Muscle layer of colon (tissue), 2 donors: ENCODE measurements around the gene CCDC188.

ENCODE experiments used
- H3K27ac ChIP-seq: one replicate; pipeline ENCODE4 v1.7.0; 2013; ENCODE audit warnings: low read depth, mild to moderate bottlenecking, low read length, moderate library complexity
- H3K27me3 ChIP-seq, 2 donors: one replicate each; pipeline ENCODE4 v1.7.0; 2013; ENCODE audit warnings: low read length in 2 of 2, mild to moderate bottlenecking in 2 of 2; ENCODE audit not compliant: insufficient read depth in 2 of 2, control insufficient read depth in 1 of 2
- H3K36me3 ChIP-seq: one replicate; pipeline ENCODE4 v1.7.0; 2013; ENCODE audit warnings: mild to moderate bottlenecking, low read length; ENCODE audit not compliant: insufficient read depth
- H3K4me1 ChIP-seq: one replicate; pipeline ENCODE4 v1.7.0; 2013; ENCODE audit warnings: mild to moderate bottlenecking, low read length; ENCODE audit not compliant: insufficient read depth
- H3K4me3 ChIP-seq, 2 donors: one replicate each; pipeline ENCODE4 v1.7.0; 2013; ENCODE audit warnings: low read length in 2 of 2, low read depth in 1 of 2, mild to moderate bottlenecking in 1 of 2, moderate library complexity in 1 of 2
- H3K9ac ChIP-seq: one replicate; pipeline ENCODE4 v1.7.0; 2013; ENCODE audit warnings: low read length
- H3K9me3 ChIP-seq: one replicate; pipeline ENCODE4 v1.7.0; 2013; ENCODE audit warnings: mild to moderate bottlenecking, low read length
- donor health status: abdominal sarcoma.
- donor health status: Adenocarcinoma of cecum.

The CCDC188 gene

DNA sequence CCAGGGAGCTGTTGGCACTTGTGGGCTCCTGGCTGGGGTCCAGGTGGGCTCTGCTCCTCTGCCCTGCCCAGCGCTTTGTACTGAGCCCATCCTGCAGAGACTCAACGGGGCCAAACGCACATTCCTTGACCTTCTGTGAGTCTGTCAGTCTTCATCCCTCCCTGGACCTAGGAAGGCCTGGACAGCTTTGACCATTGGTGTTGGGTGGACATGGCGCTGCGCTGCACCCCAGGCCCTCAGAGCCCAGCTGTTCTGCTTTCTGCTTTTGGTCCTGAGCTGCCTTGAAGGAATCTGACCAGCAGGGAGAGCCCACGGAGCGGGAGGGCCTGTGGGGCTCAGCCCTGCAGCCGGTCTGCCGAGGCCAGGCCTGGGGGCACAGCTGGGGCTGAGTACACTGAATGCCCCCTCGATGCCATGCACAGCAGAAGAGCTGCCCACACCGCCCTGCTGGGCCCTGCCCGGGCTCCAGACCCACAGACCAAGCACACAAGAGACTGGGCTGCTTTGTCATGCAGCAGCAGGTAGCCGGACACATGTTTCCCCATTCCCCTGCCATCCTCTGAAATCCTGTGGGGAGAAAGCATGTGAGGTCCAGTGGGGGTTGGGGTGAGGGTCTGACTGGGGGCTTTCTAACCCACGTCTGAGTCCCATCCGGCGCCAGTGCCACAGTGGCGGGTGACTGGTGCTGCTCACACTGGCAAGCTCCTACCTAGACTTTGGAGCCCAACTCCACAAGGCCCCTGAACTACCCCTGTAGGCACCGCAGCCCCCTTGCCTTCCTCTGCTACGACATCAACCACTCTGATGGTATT is 24.1 kb upstream of the CCDC188 start:
- Histone ChIP-seq H3K27me3 (no peaks in the 10 kb centered on the region), H3K9ac (no peak overlapping the region), H3K9me3 (no peaks in the 10 kb centered on the region), H3K4me3 (no peak overlapping the region), H3K4me1 (no peaks in the 10 kb centered on the region), H3K36me3 (no peaks in the 10 kb centered on the region), H3K27ac (no peak overlapping the region)

- Histone ChIP-seq H3K4me3 (no peak overlapping the region), H3K4me1 (no peaks in the 10 kb centered on the region), H3K9me3 (no peaks in the 10 kb centered on the region), H3K27me3 (no peaks in the 10 kb centered on the region), H3K36me3 (no peaks in the 10 kb centered on the region), H3K27ac (no peak overlapping the region), H3K9ac (no peak overlapping the region)
Observed at GRCh38 chr22:20173772-20174171, 22.9 kb upstream of the CCDC188 start.

DNA sequence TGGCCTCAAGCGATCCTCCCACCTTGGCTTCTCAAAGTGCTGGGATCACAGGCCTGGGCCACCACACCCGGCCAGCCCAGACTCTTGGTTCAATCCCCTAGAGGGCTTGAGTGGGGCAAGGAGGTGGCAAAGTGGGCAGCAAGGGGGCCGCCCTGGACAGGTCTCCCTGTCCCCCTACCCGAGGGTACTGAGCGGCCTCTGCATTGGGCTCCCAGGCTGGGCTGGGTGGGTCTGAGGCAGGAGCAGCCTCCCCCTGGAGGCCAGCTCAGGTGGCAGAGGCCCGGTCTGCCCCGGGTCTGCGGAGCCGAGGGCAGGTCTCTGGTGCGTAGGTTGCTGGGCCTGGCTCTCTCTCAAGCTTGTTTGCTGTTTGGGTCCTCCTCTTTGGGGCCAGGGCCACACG is 22.4 kb upstream of the CCDC188 start:
- Histone ChIP-seq H3K27me3 (peaks cover 0 to 3% of the 10 kb centered on the region in 2 donors), H3K9me3 (no peaks in the 10 kb centered on the region), H3K4me3 (no peak overlapping the region), H3K4me1 (no peaks in the 10 kb centered on the region), H3K36me3 (no peaks in the 10 kb centered on the region), H3K9ac (no peak overlapping the region), H3K27ac (no peak overlapping the region)

DNA sequence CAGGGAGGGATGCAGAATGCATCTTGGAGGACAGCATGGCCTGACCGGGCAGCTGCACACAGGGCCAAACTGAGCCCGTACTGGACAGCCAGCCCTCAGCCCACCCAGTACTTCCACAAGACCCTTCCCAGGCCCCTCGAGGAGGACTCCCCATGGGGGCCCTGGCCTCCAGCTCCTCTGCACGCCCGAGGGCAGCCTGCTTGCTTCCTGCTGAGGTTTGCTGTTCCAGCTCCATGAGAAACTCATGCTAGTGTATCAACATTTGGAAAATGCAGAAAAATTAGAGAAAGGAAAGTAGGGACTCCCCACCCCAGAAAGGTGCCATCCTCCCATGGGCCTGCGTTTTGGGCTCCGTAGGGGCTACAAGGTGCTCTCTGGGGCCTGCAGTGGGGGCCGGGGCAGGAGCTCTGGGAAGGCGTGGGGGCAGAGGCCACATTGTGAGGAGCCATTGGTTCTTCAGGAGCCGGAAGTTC is 21.3 kb upstream of the CCDC188 start:
- Histone ChIP-seq H3K4me1 (no peaks in the 10 kb centered on the region), H3K27ac (no peak overlapping the region), H3K27me3 (peaks cover 0 to 3% of the 10 kb centered on the region in 2 donors), H3K9me3 (no peaks in the 10 kb centered on the region), H3K4me3 (no peak overlapping the region), H3K9ac (no peak overlapping the region), H3K36me3 (no peaks in the 10 kb centered on the region)

DNA sequence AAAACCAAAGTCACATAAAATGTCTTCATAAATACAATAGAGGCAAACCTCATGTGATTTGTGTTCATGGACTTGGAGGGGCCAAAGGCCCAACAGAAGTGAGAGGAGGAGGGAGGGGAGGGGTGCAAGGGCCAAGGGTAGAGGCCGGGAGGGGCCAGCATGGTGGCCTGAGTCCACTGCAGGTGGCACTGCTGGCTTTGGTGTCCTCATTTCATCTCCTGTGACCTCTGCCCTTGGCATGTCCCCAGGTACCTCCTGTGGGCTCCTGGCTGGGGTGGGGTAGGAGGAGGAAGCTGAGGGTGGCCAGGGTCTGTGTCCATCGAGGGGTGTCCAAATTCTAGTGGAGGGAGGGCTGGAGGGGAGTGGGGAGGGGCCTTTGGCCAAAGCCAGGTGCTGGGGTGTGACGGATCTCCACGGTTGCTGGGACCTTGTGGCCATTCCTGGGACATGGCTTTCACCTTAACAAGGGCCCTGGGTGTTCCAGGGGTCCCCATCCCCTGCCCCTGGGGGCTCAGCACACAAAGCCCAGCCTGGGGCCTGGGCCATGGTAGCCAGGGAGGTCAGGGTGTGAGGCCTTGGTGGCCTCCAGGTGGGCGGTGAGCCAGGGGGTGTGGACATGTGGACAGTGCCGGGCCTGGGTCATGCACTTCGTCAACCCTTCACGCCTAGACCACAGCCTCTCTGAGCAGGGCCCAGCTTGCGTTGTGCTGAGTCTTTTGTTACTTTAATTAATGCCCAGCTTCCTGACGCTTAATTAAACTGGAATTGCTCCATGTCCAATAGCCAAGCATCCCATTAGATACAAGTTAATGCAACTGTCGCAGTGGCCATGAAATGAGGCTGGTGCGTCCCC is 20.7 kb upstream of the CCDC188 start:
- no peaks in the 10 kb centered on the region for H3K4me1 ChIP-seq

GRCh38 chr22:20170170-20170569 is 19.3 kb upstream of the CCDC188 start:
- no peak overlapping the region for H3K9ac ChIP-seq
- H3K4me1 ChIP-seq, result no peaks in the 10 kb centered on the region
- H3K36me3 ChIP-seq, result no peaks in the 10 kb centered on the region
- H3K4me3 ChIP-seq, result no peak overlapping the region
- no peak overlapping the region for H3K27ac ChIP-seq
- H3K27me3 ChIP-seq, result peaks cover 0 to 3% of the 10 kb centered on the region in 2 donors
- no peaks in the 10 kb centered on the region for H3K9me3 ChIP-seq

More for the DNA sequence above, 20.7 kb upstream of the CCDC188 start:
- Histone ChIP-seq H3K27me3 (peaks cover 0 to 3% of the 10 kb centered on the region in 2 donors), H3K9me3 (no peaks in the 10 kb centered on the region), H3K9ac (no peak overlapping the region), H3K4me3 (no peak overlapping the region), H3K36me3 (no peaks in the 10 kb centered on the region), H3K27ac (no peak overlapping the region)

GRCh38 chr22:20169253-20169822 is 18.5 kb upstream of the CCDC188 start:
- no peaks in the 10 kb centered on the region for H3K4me1 ChIP-seq
- H3K9me3 ChIP-seq, result no peaks in the 10 kb centered on the region
- peaks cover 0 to 3% of the 10 kb centered on the region in 2 donors for H3K27me3 ChIP-seq
- no peaks in the 10 kb centered on the region for H3K36me3 ChIP-seq
- no peak overlapping the region for H3K9ac ChIP-seq
- no peak overlapping the region for H3K27ac ChIP-seq
- no peak overlapping the region for H3K4me3 ChIP-seq

DNA sequence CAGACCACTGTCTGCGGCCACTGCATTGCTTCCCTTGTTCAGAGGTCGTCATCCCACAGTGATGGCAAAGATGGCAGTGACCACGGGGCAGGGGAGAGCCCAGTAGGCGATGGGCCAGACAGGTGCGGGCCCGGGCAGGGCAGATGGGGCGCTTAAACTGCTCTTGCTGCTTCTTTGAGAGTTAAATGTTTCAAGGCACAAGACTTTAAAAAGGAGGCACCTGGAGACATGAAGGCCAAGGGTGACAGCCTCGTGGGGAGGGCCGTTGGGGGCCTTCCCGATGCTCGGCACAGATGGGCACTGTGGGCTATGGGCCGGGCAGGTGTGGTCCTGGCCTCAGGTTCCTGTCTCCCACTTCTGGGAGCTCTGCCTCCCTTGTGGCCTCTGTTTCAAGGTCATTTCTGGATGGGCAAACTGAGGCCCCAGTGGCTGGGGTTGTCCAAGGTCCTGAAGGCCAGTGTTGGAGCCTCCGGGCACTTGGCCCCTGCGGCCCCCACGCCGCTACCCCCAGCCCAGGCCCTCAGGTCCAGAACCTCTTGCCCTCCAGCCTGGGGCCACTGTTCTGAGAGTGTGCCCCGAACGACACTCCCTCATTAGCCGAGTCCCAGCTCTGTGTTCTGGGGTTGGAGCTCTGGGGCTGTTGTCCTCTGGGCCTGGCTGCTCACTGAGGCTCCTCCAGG is 16.9 kb upstream of the CCDC188 start:
- no peak overlapping the region for H3K4me3 ChIP-seq
- H3K4me1 ChIP-seq, result no peaks in the 10 kb centered on the region
- H3K36me3 ChIP-seq, result no peaks in the 10 kb centered on the region
- H3K9me3 ChIP-seq, result no peaks in the 10 kb centered on the region
- H3K27ac ChIP-seq, result no peak overlapping the region
- no peak overlapping the region for H3K9ac ChIP-seq
- peaks cover 0 to 3% of the 10 kb centered on the region in 2 donors for H3K27me3 ChIP-seq

DNA sequence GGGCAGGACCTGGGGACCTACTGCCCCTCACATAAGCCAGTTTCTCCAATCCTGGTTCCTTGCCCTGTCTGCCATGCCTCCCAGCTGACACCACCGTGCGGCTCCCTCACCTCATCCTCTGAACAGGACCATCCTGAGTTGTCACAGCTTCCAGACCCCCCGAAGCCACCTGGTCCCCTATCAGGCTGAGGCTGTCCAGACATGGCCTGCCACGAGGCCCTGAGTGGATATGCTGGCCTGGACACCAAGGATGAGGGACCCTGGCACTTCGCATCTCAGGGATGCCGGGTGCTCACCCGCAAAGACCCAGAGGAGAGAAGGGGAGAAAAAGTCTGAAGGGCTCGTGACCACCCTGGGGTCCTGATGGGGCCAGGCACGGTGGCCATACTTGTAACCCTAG is 15.8 kb upstream of the CCDC188 start:
- H3K4me1 ChIP-seq, result no peaks in the 10 kb centered on the region
- H3K27me3 ChIP-seq, result peaks cover 0 to 3% of the 10 kb centered on the region in 2 donors
- no peak overlapping the region for H3K27ac ChIP-seq
- H3K9ac ChIP-seq, result no peak overlapping the region
- no peaks in the 10 kb centered on the region for H3K9me3 ChIP-seq
- no peak overlapping the region for H3K4me3 ChIP-seq
- no peaks in the 10 kb centered on the region for H3K36me3 ChIP-seq

DNA sequence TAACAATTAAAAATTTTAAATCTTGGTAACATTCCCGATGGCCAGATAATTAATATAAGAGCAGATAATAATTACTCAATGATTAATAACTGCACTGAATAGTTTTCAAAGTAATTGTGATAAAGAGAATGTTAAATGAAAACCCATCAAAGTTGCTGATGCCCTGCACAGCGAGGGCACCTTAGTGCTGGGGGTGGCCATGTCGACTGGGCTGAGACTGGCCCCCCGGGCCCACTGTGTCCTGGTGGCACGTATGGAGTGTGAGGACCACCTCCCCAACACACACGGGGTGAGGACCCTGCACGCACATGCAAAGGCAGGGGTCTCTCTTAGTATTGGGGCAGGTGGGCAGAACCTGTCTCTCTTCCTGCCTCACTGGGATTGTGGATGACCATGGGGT is 15.1 kb upstream of the CCDC188 start:
- Histone ChIP-seq H3K27me3 (peaks cover 0 to 3% of the 10 kb centered on the region in 2 donors), H3K9ac (no peak overlapping the region), H3K4me1 (no peaks in the 10 kb centered on the region), H3K4me3 (no peak overlapping the region), H3K36me3 (no peaks in the 10 kb centered on the region), H3K27ac (no peak overlapping the region), H3K9me3 (no peaks in the 10 kb centered on the region)

- H3K9ac ChIP-seq, result no peak overlapping the region
- peaks cover 0 to 3% of the 10 kb centered on the region in 2 donors for H3K27me3 ChIP-seq
- H3K4me3 ChIP-seq, result no peak overlapping the region
- H3K9me3 ChIP-seq, result no peaks in the 10 kb centered on the region
- no peak overlapping the region for H3K27ac ChIP-seq
- no peaks in the 10 kb centered on the region for H3K36me3 ChIP-seq
- H3K4me1 ChIP-seq, result no peaks in the 10 kb centered on the region
Observed at GRCh38 chr22:20165421-20165820, 14.6 kb upstream of the CCDC188 start.
